OCI-LY1 (cell line): ENCODE data around the gene TMEM9.

Source experiments
- CTCF ChIP-seq: fragments of 200-600 bp; sonication (generic), shearing (Covaris generic); IDR thresholded peaks from 2 replicates; pipeline ENCODE4 v1.5.1; 2017; ENCODE audit warnings: mild to moderate bottlenecking, antibody characterized with exemption, low read length, moderate library complexity, mixed read lengths
- EZH2 ChIP-seq: fragments of 200-600 bp; sonication (generic), shearing (Covaris generic); IDR thresholded peaks from 2 replicates; pipeline ENCODE4 v1.8.0; 2017; ENCODE audit warnings: borderline replicate concordance, mixed run types, mild to moderate bottlenecking, antibody characterized with exemption, low read length, moderate library complexity, mixed read lengths

GRCh38 chr1:201089596-201089995 lies 64.7 kb downstream of the TMEM9 start:
- no peak for TF ChIP-seq CTCF
- no peak for TF ChIP-seq EZH2
